Medulla oblongata (tissue), 1 donor: ENCODE measurements around the gene ARHGDIG.
"Not testable (repeated sequence)": the region's sequence is repeated elsewhere in the genome, so short reads cannot be mapped to it uniquely, and the experiment has no call there.

Experiments used
- DNase-seq: peaks from one replicate; pipeline ENCODE4 v3.0.0-alpha.2; 2015; ENCODE audit errors: extremely low spot score

ARHGDIG gene

GRCh38 chr16:280552-280951, at the start of gene ARHGDIG:
Gene ARHGDIG, plus strand, starts transcription at chr16:280591. Its CDS starts 90 bp downstream, at chr16:280681.
- no peak for DNase-seq

- DNase-seq: no peak
Observed at GRCh38 chr16:230949-231348, 49.4 kb upstream of the ARHGDIG start.

- peak; percentile 96 for DNase-seq
Observed at GRCh38 chr16:234468-235305, 45.7 kb upstream of the ARHGDIG start, which contains the start of gene FAM234A. Gene FAM234A, plus strand, starts transcription at chr16:234821. Its CDS starts 19,593 bp downstream, at chr16:254414.

GRCh38 chr16:239948-240277, 40.5 kb upstream of the ARHGDIG start:
- peak; percentile 74 for DNase-seq

- DNase-seq: no peak
Observed at GRCh38 chr16:240559-240958, 39.8 kb upstream of the ARHGDIG start.

- DNase-seq: no peak
Observed at GRCh38 chr16:242281-242680, 38.1 kb upstream of the ARHGDIG start.

- DNase-seq: no peak
Observed at GRCh38 chr16:243348-243747, 37.0 kb upstream of the ARHGDIG start.

- no peak for DNase-seq
Observed at GRCh38 chr16:245105-245504, 35.3 kb upstream of the ARHGDIG start.

- no peak for DNase-seq
Observed at GRCh38 chr16:247027-247426, 33.4 kb upstream of the ARHGDIG start.

GRCh38 chr16:249431-249830, 31.0 kb upstream of the ARHGDIG start:
- no peak for DNase-seq

- DNase-seq: no peak
Observed at GRCh38 chr16:252366-253337, 27.7 kb upstream of the ARHGDIG start.

- DNase-seq: no peak
Observed at GRCh38 chr16:253833-254232, 26.6 kb upstream of the ARHGDIG start.

- DNase-seq: no peak
Observed at GRCh38 chr16:254461-254860, 25.9 kb upstream of the ARHGDIG start.

GRCh38 chr16:255183-255582, 25.2 kb upstream of the ARHGDIG start:
- DNase-seq: no peak

GRCh38 chr16:258091-258490, 22.3 kb upstream of the ARHGDIG start:
- DNase-seq: not testable (repeated sequence)

GRCh38 chr16:259226-259625, 21.2 kb upstream of the ARHGDIG start:
- DNase-seq: no peak

GRCh38 chr16:259814-260253, 20.6 kb upstream of the ARHGDIG start:
- no peak for DNase-seq

- no peak for DNase-seq
Observed at GRCh38 chr16:260326-260725, 20.1 kb upstream of the ARHGDIG start.

- no peak for DNase-seq
Observed at GRCh38 chr16:261031-261691, 19.2 kb upstream of the ARHGDIG start.

- no peak for DNase-seq
Observed at GRCh38 chr16:262121-262745, 18.2 kb upstream of the ARHGDIG start.

- DNase-seq: no peak
Observed at GRCh38 chr16:263182-263774, 17.1 kb upstream of the ARHGDIG start.
